Measurements from ENCODE around the gene SYTL1.

The SYTL1 gene

GRCh38 chr1:27388337-27389005 lies 46.6 kb downstream of the SYTL1 start:
- DNase-seq: peak; percentile 75

- peak; percentile 27 for DNase-seq
Measured at GRCh38 chr1:27391511-27392095, 49.8 kb downstream of the SYTL1 start.

DNA sequence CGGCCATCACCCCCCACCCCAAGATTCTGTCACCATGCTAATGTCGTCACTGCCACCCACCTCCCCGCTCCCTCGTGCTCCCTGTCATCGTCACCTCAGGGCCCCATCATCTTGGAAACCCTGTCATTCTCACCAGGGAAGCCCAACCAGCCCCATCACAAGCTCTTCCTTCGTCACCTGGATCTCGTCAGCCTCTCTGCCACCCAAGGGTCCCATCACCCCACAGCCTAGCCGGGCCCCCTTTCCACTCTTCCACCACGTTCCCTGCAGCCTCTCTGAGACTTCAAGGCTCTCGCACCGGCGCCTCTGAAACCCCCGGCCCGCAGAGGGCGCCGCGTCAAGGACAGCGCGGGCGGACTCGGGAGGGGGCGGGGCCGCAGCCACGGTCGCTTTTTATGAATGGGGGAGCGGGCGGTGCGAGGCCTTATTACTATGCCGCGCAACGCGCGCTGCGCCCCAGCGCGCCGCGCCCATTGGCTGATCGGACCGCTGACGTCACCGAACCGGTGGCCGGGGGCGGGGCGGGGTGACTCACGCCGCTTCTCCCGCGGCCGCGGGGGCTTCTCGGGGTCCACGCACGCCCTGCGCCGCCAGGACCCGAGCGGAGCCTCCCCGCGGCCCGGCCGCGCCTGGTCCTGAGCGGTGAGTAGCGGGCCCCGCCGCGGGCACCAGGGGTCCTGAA lies 50.4 kb downstream of the SYTL1 start, which contains the start of gene GPR3:
TSS of gene GPR3 (plus strand) at position 527 of the 682 bp plus-strand sequence. CDS start 1,177 bp downstream, outside the sequence.
- peak; percentile 96 for DNase-seq

GRCh38 chr1:27392778-27393635 lies 51.2 kb downstream of the SYTL1 start:
- DNase-seq: peak; percentile 22

DNA sequence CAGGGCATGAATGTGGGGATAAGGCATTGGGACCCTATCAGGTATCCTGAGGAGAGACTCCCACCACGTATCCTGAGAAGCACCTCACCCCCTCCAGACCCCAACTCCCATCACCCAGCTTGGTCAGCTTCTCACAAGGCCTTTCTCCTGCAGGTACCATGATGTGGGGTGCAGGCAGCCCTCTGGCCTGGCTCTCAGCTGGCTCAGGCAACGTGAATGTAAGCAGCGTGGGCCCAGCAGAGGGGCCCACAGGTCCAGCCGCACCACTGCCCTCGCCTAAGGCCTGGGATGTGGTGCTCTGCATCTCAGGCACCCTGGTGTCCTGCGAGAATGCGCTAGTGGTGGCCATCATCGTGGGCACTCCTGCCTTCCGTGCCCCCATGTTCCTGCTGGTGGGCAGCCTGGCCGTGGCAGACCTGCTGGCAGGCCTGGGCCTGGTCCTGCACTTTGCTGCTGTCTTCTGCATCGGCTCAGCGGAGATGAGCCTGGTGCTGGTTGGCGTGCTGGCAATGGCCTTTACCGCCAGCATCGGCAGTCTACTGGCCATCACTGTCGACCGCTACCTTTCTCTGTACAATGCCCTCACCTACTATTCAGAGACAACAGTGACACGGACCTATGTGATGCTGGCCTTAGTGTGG lies 51.9 kb downstream of the SYTL1 start:
- DNase-seq: no peak

DNA sequence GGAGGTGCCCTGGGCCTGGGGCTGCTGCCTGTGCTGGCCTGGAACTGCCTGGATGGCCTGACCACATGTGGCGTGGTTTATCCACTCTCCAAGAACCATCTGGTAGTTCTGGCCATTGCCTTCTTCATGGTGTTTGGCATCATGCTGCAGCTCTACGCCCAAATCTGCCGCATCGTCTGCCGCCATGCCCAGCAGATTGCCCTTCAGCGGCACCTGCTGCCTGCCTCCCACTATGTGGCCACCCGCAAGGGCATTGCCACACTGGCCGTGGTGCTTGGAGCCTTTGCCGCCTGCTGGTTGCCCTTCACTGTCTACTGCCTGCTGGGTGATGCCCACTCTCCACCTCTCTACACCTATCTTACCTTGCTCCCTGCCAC lies 52.4 kb downstream of the SYTL1 start:
- no peak for DNase-seq

GRCh38 chr1:27394925-27395324 lies 53.1 kb downstream of the SYTL1 start:
- DNase-seq: no peak

DNA sequence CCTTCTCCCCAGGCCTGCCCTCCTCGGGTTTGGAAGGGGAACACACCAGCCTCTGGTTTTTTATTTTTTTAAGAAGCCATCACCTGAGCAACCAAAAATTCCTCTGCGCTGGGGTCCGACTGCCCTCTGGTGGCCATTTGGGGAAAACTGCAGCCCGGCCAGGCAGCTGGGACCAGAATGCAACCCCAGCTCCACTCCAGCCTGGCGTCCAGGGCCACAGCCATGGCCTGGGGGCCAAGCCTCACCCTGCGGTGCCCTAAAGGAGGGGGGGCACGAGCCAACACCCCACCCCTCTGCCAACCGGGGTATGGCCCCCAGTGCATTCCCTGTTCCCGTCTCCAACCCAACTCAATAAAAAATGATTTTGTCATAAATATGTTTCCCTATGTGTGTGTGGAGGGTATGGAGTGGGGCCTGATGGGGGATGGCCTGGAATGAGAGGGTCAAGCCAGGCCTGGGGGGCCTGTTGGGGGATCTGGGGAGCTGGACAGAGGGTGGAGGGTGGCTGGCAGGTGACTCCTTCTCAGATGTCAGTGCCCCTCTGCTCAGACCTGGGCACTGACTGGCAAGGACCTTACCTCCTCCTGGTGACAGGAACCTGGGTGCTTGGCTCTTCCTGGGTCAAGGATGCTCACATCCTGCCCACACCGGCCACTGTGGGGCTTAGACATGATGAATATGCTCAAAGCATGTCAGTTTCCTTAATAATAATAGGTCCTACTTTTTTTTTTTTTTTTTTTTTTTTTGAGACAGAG lies 53.8 kb downstream of the SYTL1 start:
- peak; percentile 86 for DNase-seq

DNA sequence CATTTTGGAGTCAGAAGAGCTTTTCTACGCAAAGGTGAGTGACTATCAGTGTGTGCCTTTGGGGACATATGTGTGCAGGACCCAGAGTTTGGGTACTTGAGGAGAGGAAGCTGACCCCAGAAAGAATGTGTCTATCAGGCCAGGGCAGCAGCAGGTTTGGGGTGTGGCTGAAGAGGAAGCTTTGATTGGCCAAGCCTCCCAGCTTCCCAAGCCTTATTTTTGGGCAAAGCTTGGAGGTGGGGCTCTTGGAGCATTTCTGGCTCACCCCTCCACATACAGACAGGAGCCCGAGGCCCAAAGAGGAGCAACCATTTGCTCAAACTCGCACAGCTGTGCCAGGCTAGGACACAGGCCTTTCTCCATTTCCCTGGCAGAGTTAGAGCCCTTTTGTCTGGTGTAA lies 55.3 kb downstream of the SYTL1 start:
- no peak for DNase-seq

GRCh38 chr1:27397749-27398148 lies 55.9 kb downstream of the SYTL1 start:
- no peak for DNase-seq

GRCh38 chr1:27398405-27399149 lies 56.8 kb downstream of the SYTL1 start:
- DNase-seq: no peak

DNA sequence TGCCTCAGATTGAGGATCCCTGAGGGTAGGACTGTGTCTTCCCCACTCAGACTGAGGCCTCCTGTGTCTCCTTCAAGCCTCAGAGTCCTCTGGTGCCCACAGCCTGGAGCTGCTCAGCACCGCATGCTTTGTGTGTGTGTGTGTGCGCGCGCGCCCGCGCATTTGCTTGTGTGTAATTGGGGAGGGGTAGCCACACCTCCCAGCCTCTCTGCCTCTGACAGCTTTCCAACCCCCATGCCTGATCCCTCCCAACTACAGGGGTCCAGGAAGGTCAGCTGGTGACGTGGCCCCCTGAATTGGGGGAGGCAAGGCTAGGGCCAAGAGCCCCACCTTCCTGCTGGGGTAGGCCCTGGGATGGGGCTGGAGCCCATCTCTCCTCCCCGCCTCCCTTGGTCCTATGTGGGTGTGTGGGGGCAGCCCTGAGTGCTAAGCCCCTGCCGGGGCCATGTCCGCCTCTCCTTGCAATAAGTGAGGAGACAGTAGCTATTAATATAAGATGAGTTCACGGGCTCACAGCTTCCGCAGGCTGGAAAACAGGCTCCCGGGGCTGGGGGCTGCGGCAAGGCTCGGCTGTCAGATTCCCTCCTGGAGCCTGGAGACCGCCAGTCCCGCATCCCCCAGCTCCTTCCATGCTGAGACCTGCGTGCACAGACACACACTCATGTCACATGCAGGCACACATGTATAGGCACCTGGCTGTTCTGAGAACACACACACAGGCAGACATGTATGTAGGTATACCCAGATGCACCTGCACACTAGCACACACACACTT lies 57.6 kb downstream of the SYTL1 start:
- DNase-seq: no peak

- no peak for DNase-seq
Measured at GRCh38 chr1:27400082-27400962, 58.5 kb downstream of the SYTL1 start.

- no peak for DNase-seq
Measured at GRCh38 chr1:27400963-27401341, 59.1 kb downstream of the SYTL1 start.

DNA sequence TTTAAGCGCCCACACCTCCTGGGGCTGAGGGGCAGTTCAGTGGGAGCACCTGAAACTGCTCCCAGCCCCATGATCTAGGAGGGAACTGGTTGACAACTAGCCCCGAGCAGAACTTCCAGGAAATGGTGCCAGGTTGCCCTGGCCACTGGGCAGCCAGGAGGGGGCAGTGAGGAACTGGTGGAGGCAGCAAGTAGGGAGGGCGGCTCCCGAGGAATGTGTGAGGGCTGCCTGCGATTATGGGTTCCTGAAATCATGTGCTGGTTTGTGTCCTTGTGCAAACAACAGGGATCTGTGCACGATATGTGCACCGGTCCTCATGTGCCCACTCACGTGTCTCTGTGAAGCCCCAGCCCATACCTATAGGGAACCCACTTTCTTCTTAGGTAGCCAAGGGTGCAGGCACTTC lies 60.5 kb downstream of the SYTL1 start:
- DNase-seq: no peak

- DNase-seq: peak; percentile 22
Measured at GRCh38 chr1:27403065-27403726, 61.4 kb downstream of the SYTL1 start.

Data from activated CD4-positive, alpha-beta T cell treated with anti-CD3 and anti-CD28 coated beads, Interleukin-2, Interleukin-6, amounts not matched to agents 100 ng/mL and 50 ng/mL, durations not matched to agents 16 hours and 8 hours (primary cell).